ENCODE results near the gene FAAP100.
A peak's percentile ranks its signal among the peaks of the same experiment; 100 is the strongest.

Gene FAAP100

GRCh38 chr17:81509207-81509971 lies 42.8 kb downstream of the FAAP100 start:
- H3K4me3 Mint-ChIP-seq, result peak overlapping the region; percentile 96 to 98
- H3K27me3 Mint-ChIP-seq, result no peaks in the 10 kb centered on the region
- H3K4me1 Mint-ChIP-seq, result peaks cover 39% of the 10 kb centered on the region
- H3K9me3 Mint-ChIP-seq, result no peaks in the 10 kb centered on the region
- peak overlapping the region; percentile 91 to 92 for H3K27ac Mint-ChIP-seq
- no peak for ATAC-seq
- DNase-seq, result no peak

GRCh38 chr17:81508639-81509206 lies 43.4 kb downstream of the FAAP100 start:
- peak overlapping the region; percentile 96 to 98 for H3K4me3 Mint-ChIP-seq
- H3K27me3 Mint-ChIP-seq, result no peaks in the 10 kb centered on the region
- peaks cover 39% of the 10 kb centered on the region for H3K4me1 Mint-ChIP-seq
- H3K9me3 Mint-ChIP-seq, result no peaks in the 10 kb centered on the region
- peak overlapping the region in 1 of 2 donors; percentile 91 for H3K27ac Mint-ChIP-seq
- DNase-seq (no peak), ATAC-seq (no peak)

DNA sequence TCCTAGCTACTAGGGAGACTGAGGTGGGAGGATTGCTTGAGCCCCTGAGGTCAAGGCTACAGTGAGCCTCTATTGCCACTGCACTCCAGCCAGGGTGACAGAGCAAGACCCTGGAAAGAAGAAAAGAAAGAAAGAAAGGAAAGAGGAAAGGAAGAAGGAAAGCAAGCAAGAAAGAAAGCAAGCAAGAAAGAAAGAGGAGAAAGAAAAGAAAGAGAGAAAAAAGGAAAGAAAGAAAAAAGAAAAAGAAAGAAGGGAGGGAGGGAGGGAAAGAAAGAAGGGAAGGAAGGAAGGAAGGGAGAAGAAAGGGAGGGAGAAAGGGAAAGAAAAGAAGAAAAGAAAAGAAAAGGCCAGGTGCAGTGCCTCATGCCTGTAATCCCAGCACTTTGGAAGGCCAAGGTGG lies 48.5 kb downstream of the FAAP100 start:
- Mint-ChIP-seq H3K4me3 (no peak overlapping the region), H3K27me3 (no peaks in the 10 kb centered on the region), H3K4me1 (peaks cover 12% of the 10 kb centered on the region), H3K27ac (no peak overlapping the region), H3K9me3 (no peaks in the 10 kb centered on the region)
- DNase-seq (no peak), ATAC-seq (no peak)

DNA sequence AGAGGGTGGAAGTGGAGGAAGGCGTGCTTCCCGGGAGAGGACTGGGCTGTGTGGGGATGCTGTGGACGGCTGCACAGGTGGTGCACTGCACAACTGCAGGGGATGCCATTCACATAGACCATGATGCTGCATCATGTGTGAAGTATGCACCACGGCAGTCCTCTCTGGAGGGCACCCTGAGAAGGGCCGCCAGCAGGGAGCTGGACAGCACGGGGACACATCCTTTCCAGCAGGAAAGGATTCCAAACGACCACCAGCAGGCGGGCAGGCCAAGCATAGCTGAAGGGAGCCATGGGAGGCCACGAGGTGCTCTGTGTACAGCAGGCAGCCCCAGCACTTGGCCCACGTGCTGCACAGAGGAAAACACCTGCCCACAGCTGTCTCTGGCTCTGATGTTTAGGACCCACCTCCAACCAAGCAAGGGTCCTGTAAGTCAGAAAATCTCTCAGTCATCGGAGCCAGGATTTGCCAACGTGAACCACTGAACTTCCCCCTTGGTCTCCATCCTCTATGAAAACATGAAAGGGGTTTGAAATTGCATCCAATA lies 49.6 kb downstream of the FAAP100 start:
- Mint-ChIP-seq H3K4me3 (no peak overlapping the region), H3K9me3 (no peaks in the 10 kb centered on the region), H3K4me1 (peaks cover 1% of the 10 kb centered on the region), H3K27ac (no peak overlapping the region), H3K27me3 (no peaks in the 10 kb centered on the region)
- ATAC-seq, result no peak
- no peak for DNase-seq

DNA sequence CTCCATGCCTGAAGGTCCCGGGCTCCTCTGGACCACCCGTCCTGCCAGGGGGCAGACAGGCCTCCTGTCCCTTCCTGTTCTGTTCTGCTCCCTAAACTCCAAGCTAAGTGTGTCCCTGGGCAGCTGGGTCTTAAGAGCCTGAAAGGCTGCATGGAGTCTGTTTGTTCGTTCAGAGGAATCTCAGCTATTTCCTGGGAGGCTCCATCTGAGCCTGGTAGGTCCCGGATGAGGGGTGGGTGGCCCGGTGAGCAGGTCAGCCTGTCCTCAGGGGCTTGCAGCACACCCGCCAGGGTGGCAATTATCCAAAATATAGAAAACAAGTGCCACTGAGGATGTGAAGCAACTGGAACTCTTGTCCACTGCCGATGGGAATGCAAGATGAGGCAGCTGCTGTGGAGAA lies 52.1 kb downstream of the FAAP100 start:
- Mint-ChIP-seq H3K27ac (no peak overlapping the region), H3K4me3 (no peak overlapping the region), H3K27me3 (no peaks in the 10 kb centered on the region), H3K4me1 (peaks cover 2% of the 10 kb centered on the region), H3K9me3 (no peaks in the 10 kb centered on the region)
- no peak for ATAC-seq
- no peak for DNase-seq

- H3K4me1 Mint-ChIP-seq, result peaks cover 6% of the 10 kb centered on the region
- ATAC-seq, result peak; percentile 32
- H3K27me3 Mint-ChIP-seq, result no peaks in the 10 kb centered on the region
These were observed 52.6 kb downstream of the FAAP100 start for GRCh38 chr17:81499601-81499970.

GRCh38 chr17:81498953-81499600 lies 53.1 kb downstream of the FAAP100 start:
- DNase-seq (no peak), ATAC-seq (peak; percentile 56)
- no peaks in the 10 kb centered on the region for H3K9me3 Mint-ChIP-seq
- H3K27ac Mint-ChIP-seq, result no peak overlapping the region
- no peaks in the 10 kb centered on the region for H3K27me3 Mint-ChIP-seq
- H3K4me1 Mint-ChIP-seq, result peaks cover 9% of the 10 kb centered on the region
- H3K4me3 Mint-ChIP-seq, result no peak overlapping the region

More at GRCh38 chr17:81499601-81499970, 52.6 kb downstream of the FAAP100 start:
- Mint-ChIP-seq H3K27ac (no peak overlapping the region), H3K9me3 (no peaks in the 10 kb centered on the region), H3K4me3 (no peak overlapping the region)
- DNase-seq, result no peak

DNA sequence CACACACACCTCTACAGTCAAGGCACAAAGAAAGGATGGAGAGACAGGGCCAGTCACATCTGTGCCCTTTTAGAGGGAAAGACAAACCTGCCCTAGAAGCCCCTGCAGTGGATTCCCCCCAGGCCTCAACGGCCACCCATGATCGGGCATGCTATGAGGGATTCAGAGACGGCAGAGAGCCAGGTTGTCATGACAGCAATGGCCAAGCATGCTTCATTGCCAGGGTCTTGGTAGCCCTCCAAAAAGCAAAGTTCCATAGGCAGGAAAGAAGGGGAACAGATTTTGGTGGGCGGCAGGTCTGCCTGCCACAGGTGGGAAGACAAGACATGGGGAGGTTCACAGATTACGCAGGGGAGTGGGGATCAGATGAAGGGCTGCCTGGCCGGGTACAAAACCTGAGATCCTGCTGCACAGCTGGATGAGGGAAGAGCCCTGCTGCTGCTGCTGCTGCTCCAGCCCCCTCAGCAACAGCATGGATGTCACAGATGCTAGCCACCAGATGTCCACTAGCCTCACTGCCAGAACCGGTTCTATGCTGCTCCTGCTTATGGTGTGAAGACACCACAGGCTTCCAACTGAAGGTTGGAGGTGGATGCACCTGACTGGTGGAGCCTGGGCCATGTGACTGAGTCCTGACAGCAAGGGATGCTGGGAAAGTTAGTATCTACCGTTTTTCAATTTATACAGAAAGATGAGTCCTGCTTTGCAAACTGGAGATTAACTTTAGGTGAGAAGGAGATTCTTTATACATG lies 57.4 kb downstream of the FAAP100 start:
- no peaks in the 10 kb centered on the region for H3K9me3 Mint-ChIP-seq
- H3K27ac Mint-ChIP-seq, result no peak overlapping the region
- DNase-seq (no peak), ATAC-seq (peak; percentile 49)
- peaks cover 19% of the 10 kb centered on the region for H3K4me1 Mint-ChIP-seq
- no peak overlapping the region for H3K4me3 Mint-ChIP-seq
- peaks cover 24% of the 10 kb centered on the region for H3K27me3 Mint-ChIP-seq

- ATAC-seq, result no peak
- no peak overlapping the region for H3K27ac Mint-ChIP-seq
- DNase-seq, result no peak
- H3K27me3 Mint-ChIP-seq, result peaks cover 29% of the 10 kb centered on the region
- H3K4me3 Mint-ChIP-seq, result no peak overlapping the region
- H3K9me3 Mint-ChIP-seq, result no peaks in the 10 kb centered on the region
- peaks cover 32% of the 10 kb centered on the region for H3K4me1 Mint-ChIP-seq
These were observed 58.7 kb downstream of the FAAP100 start for GRCh38 chr17:81493198-81494038.

GRCh38 chr17:81492706-81493105 lies 59.4 kb downstream of the FAAP100 start:
- Mint-ChIP-seq H3K27me3 (peaks cover 29% of the 10 kb centered on the region), H3K4me1 (peaks cover 32% of the 10 kb centered on the region), H3K4me3 (no peak overlapping the region), H3K9me3 (no peaks in the 10 kb centered on the region), H3K27ac (no peak overlapping the region)
- DNase-seq (no peak), ATAC-seq (no peak)

DNA sequence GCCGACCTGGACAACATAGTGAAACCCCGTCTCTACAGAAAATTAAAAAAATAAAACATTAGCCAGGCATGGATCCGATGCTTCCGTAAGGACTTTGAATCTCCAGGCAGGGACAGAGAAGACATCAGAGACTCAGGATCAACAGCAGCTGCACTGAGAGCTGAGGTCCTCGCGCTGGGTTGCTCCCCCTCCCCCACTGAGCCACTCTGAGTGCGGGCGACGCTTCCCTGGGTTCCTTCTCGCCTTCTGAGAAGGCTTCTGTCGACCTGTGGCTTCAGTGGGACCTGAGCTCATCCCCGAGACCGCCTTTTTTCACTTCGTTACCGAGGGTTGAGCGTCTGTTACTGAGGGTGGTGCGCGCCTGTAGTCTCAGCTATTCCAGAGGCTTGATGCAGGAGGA lies 60.0 kb downstream of the FAAP100 start:
- H3K4me3 Mint-ChIP-seq, result no peak overlapping the region

DNA sequence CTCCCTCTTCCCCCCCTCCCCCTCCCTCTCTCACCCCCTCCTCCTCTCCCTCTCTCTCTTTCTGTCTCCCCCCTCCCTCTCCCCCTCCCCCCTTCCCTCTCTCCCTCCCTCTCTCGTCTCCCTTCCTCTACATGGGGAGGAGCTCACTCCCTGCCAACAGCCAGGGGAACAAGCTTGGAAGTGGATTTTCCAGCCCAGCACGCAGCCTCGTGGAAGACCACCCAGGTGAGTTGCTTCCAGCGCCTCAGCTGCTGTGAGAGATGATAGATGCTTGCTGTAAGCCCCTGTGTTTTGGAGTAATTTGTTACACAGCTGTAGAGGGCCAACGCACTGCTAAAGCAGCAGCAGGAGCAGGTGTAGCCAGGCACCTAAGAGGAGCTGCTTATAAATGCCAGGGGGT lies 60.4 kb downstream of the FAAP100 start:
- ATAC-seq, result no peak
- peaks cover 40% of the 10 kb centered on the region for H3K4me1 Mint-ChIP-seq
- H3K9me3 Mint-ChIP-seq, result no peaks in the 10 kb centered on the region
- peak overlapping the region in 1 of 2 donors; percentile 24 for H3K4me3 Mint-ChIP-seq
- H3K27ac Mint-ChIP-seq, result no peak overlapping the region
- H3K27me3 Mint-ChIP-seq, result peaks cover 29% of the 10 kb centered on the region
- DNase-seq, result no peak

More for the DNA sequence above, 60.0 kb downstream of the FAAP100 start:
- ATAC-seq (no peak), DNase-seq (no peak)
- Mint-ChIP-seq H3K27me3 (peaks cover 29% of the 10 kb centered on the region), H3K9me3 (no peaks in the 10 kb centered on the region), H3K4me1 (peaks cover 36% of the 10 kb centered on the region), H3K27ac (no peak overlapping the region)

- no peak overlapping the region for H3K27ac Mint-ChIP-seq
- H3K9me3 Mint-ChIP-seq, result no peaks in the 10 kb centered on the region
- no peak for DNase-seq
- no peak for ATAC-seq
- H3K27me3 Mint-ChIP-seq, result peaks cover 33% of the 10 kb centered on the region
- no peak overlapping the region for H3K4me3 Mint-ChIP-seq
- H3K4me1 Mint-ChIP-seq, result peaks cover 46% of the 10 kb centered on the region
These were observed 61.0 kb downstream of the FAAP100 start for GRCh38 chr17:81491181-81491581.

DNA sequence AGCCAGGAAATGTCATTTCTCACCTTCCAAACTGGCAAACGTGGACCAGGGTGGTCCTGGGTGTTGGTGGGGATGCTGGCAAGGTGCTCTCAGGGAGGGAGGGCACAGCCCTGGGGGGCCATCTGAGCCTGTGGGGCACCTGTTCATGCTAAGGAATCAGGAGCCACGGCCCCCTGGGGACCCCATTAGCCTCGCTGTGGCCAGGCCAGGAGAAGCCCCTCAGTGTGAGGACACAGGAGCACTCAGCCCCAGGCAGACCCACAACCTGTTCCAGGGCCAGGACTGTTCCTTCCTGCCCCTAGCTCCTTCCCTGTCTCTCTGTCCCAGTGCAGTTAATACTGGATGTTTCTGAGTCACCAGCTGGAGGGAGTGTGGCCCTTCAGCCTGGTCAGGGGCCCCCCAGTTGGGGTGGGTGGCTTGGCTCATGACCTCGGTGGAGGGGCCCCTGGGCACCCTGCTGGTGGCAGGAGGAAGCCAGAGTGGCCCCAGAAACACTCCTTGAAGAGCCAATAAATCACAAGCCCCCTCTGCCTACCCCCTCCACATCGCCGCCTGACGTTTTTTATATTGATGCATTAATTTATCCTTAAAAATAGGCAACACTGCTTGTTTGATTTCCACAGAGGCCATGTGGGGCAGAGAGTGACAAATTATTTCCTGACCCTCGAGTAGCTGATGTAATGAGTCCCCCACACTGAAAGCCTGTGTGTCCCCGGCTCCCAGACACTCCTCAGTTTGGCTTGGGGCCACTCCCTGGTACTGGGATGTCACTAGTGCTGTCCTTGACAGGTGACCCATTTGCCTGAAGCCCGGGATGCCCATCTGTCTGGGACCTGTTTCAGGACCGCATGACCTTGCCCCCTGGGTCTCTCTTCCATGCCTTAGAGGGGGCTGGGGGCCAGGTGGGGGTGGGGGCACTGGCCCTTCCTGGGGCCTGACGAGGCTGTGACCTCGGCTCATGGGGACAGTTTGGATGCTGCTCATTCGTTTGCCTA lies 61.9 kb downstream of the FAAP100 start:
- no peak for ATAC-seq
- H3K27me3 Mint-ChIP-seq, result peaks cover 37% of the 10 kb centered on the region
- H3K9me3 Mint-ChIP-seq, result no peaks in the 10 kb centered on the region
- peaks cover 52% of the 10 kb centered on the region for H3K4me1 Mint-ChIP-seq
- H3K27ac Mint-ChIP-seq, result peak overlapping the region in 1 of 2 donors; percentile 27
- peak overlapping the region in 1 of 2 donors; percentile 74 for H3K4me3 Mint-ChIP-seq
- no peak for DNase-seq
